Karpas-422 (cell line): Measurements from ENCODE around the gene HLA-DPA1. TPM values are rescaled to one million over a fixed set of nuclear protein-coding genes. Genes with fewer than 3 reads are reported as not detected.
"Not testable (repeated sequence)": the region's sequence is repeated elsewhere in the genome, so short reads cannot be mapped to it uniquely, and the experiment has no call there.

ENCODE experiments used
- DNase-seq: peaks from one replicate; pipeline ENCODE4 v3.0.0-alpha.2; 2015
- H2AFZ ChIP-seq: fragments of 200-600 bp; sonication (generic); 2 replicates; pipeline ENCODE4 v1.6.1; 2014; ENCODE audit warnings: antibody characterized with exemption, low read length, mixed read lengths
- H3K27ac ChIP-seq: fragments of 200-600 bp; sonication (generic); 2 replicates; pipeline ENCODE4 v1.5.1; 2014; ENCODE audit warnings: mild to moderate bottlenecking, low read length, moderate library complexity
- H3K27me3 ChIP-seq: fragments of 200-600 bp; sonication (generic); 2 replicates; pipeline ENCODE4 v1.6.1; 2014; ENCODE audit warnings: low read length, mixed read lengths
- H3K36me3 ChIP-seq: fragments of 200-600 bp; sonication (generic); 2 replicates; pipeline ENCODE4 v1.6.1; 2014; ENCODE audit warnings: low read length, mixed read lengths; ENCODE audit not compliant: insufficient read depth
- H3K4me1 ChIP-seq: fragments of 200-600 bp; sonication (generic); 2 replicates; pipeline ENCODE4 v1.6.1; 2014; ENCODE audit warnings: mild to moderate bottlenecking, low read length, mixed read lengths
- H3K4me2 ChIP-seq: fragments of 200-600 bp; sonication (generic); 2 replicates; pipeline ENCODE4 v1.6.1; 2014; ENCODE audit warnings: low read length, low read depth, mild to moderate bottlenecking; ENCODE audit not compliant: poor library complexity, severe bottlenecking
- H3K4me3 ChIP-seq: fragments of 200-600 bp; sonication (generic); 2 replicates; pipeline ENCODE4 v1.5.1; 2014; ENCODE audit warnings: mild to moderate bottlenecking, antibody characterized with exemption, low read length, mixed read lengths
- H3K79me2 ChIP-seq: fragments of 200-600 bp; sonication (generic); 2 replicates; pipeline ENCODE4 v1.6.1; 2014; ENCODE audit warnings: mild to moderate bottlenecking, low read length, mixed read lengths
- H3K9ac ChIP-seq: fragments of 200-600 bp; sonication (generic); 2 replicates; pipeline ENCODE4 v1.6.0; 2014; ENCODE audit warnings: low read length
- H3K9me2 ChIP-seq: fragments of 200-600 bp; sonication (generic), shearing (Covaris generic); replicated peaks from 2 replicates; pipeline ENCODE4 v1.6.0; 2014; ENCODE audit warnings: mild to moderate bottlenecking, low read length, moderate library complexity; ENCODE audit not compliant: insufficient read depth
- H3K9me3 ChIP-seq: fragments of 300-700, 200-600 bp; sonication (generic); 2 replicates; pipeline ENCODE4 v1.6.1; 2014; ENCODE audit warnings: low read length, mixed read lengths
- H4K20me1 ChIP-seq: fragments of 200-600 bp; sonication (generic); 2 replicates; pipeline ENCODE4 v1.6.1; 2014; ENCODE audit warnings: mild to moderate bottlenecking, antibody characterized with exemption, low read length, low read depth; ENCODE audit not compliant: insufficient read depth
- total RNA-seq: library from RNA; depleted of rRNA; stranded (reverse); fragments of >200 nt; shearing (Covaris generic); gene quantifications from 2 replicates; pipeline ENCODE4 v1.2.3, GENCODE V29; 2014; ENCODE audit warnings: low replicate concordance

The HLA-DPA1 gene
- total RNA-seq, 1 experiment from 2014 or later, result 780 TPM

DNA sequence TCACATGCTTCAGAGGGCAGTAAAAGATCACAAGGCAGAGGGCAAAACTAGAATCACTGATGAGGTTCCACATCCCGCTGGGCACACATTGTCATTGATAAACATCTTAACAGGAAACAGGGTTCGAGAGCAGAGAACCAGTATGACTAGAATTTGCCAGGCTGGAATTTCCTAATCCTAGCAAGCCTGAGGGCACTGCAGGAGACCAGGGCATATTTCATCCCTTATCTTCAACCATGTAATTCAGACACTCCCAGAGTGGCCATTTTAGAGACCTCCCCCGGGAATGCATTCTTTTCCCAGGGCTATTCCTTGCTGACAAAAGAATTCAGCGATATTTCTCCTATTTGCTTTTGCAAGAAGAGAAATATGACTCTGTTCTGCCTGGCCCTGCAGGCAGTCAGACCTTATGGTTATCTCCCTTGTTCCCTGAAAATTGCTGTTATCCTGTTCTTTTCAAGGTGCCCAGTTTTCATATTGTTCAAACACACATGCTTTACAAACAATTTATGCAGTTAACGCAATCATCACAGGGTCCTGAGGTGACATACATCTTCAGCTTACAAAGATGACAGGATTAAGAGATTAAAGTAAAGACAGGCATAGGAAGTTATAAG, 27.8 kb upstream of the HLA-DPA1 start:
- H2AFZ ChIP-seq, H3K27ac ChIP-seq, H3K79me2 ChIP-seq, DNase-seq, H3K4me2 ChIP-seq, H4K20me1 ChIP-seq, H3K4me3 ChIP-seq, H3K9me2 ChIP-seq, H3K36me3 ChIP-seq, H3K27me3 ChIP-seq, H3K9ac ChIP-seq, H3K4me1 ChIP-seq: not testable (repeated sequence)
- H3K9me3 ChIP-seq, result peaks cover 14% of the 10 kb centered on the region

DNA sequence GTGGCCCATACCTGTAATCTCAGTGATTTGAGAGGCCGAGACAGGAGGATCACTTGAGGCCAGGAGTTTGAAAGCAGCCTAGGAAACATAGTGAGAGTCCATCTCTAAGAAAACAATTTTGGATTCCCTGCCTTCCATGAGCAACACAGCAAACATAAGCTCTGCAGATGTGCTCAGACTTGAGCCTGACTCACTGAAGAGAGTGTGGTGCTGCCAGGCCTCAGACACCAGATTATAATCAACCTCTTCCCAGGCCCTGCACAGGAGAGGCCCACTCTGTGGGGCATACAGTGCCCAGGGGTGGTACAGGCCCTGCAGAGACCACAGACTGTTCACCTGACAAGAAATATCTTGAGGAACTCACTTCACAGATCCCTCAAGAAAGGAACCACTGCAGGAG, 22.2 kb upstream of the HLA-DPA1 start:
- no peak overlapping the region for H3K4me2 ChIP-seq
- no peaks in the 10 kb centered on the region for H3K4me1 ChIP-seq
- H3K27ac ChIP-seq, result no peak overlapping the region
- H3K36me3 ChIP-seq, result no peaks in the 10 kb centered on the region
- peaks cover 14% of the 10 kb centered on the region for H3K9me3 ChIP-seq
- no peak overlapping the region for H3K4me3 ChIP-seq
- H4K20me1 ChIP-seq, result no peaks in the 10 kb centered on the region
- H3K27me3 ChIP-seq, result 0 out of 2 replicates have a peak, but pooled peaks cover 3% of the 10 kb centered on the region
- no peaks in the 10 kb centered on the region for H3K79me2 ChIP-seq
- no peak overlapping the region for H3K9ac ChIP-seq
- DNase-seq, result no peak
- H3K9me2 ChIP-seq, result no peaks in the 10 kb centered on the region
- H2AFZ ChIP-seq, result no peak overlapping the region

GRCh38 chr6:33093855-33094254, 20.4 kb upstream of the HLA-DPA1 start:
- H3K9me3 ChIP-seq, result peaks cover 6% of the 10 kb centered on the region; the same call in 1 of the 2 replicates
- H4K20me1 ChIP-seq, result no peaks in the 10 kb centered on the region
- H2AFZ ChIP-seq, result no peak overlapping the region
- DNase-seq, result no peak
- no peak overlapping the region for H3K27ac ChIP-seq
- no peaks in the 10 kb centered on the region for H3K4me1 ChIP-seq
- H3K9me2 ChIP-seq, result no peaks in the 10 kb centered on the region
- 0 out of 2 replicates have a peak, but pooled peaks cover 3% of the 10 kb centered on the region for H3K27me3 ChIP-seq
- no peak overlapping the region for H3K4me3 ChIP-seq
- no peaks in the 10 kb centered on the region for H3K79me2 ChIP-seq
- no peaks in the 10 kb centered on the region for H3K36me3 ChIP-seq
- H3K4me2 ChIP-seq, result no peak overlapping the region
- no peak overlapping the region for H3K9ac ChIP-seq

DNA sequence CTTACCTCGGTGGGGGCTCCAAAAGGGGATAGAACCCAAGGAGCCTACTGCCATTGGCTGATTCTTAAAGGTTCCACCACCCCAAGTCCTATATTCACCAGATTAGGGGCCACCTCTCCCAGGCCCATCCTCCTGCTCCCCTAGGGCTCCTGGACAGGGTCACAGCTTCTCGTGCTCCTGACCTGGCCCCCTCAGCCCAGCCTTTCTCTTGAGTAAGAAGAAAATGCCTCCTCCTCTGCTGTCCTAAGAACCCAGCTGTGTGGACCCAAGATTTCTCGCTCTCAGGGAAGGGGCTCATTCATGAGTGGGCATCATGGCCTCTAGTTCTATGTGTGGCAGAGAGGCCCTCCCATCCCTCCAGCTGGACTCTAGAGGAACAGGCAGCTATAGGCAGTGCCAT, 18.9 kb upstream of the HLA-DPA1 start:
- 0 out of 2 replicates have a peak, but pooled peaks cover 1% of the 10 kb centered on the region for H3K27me3 ChIP-seq
- H3K27ac ChIP-seq, result no peak overlapping the region
- no peak overlapping the region for H3K9ac ChIP-seq
- no peak overlapping the region for H2AFZ ChIP-seq
- peaks cover 3% of the 10 kb centered on the region; the same call in 1 of the 2 replicates for H3K9me3 ChIP-seq
- H3K4me3 ChIP-seq, result no peak overlapping the region
- no peaks in the 10 kb centered on the region for H4K20me1 ChIP-seq
- H3K4me1 ChIP-seq, result no peaks in the 10 kb centered on the region
- H3K79me2 ChIP-seq, result no peaks in the 10 kb centered on the region
- no peaks in the 10 kb centered on the region for H3K9me2 ChIP-seq
- no peak overlapping the region for H3K4me2 ChIP-seq
- no peaks in the 10 kb centered on the region; the same call in 1 of the 2 replicates for H3K36me3 ChIP-seq
- DNase-seq, result no peak

GRCh38 chr6:33091957-33092356, 18.5 kb upstream of the HLA-DPA1 start:
- Histone ChIP-seq H3K27me3 (no peaks in the 10 kb centered on the region), H4K20me1 (no peaks in the 10 kb centered on the region), H3K9me2 (no peaks in the 10 kb centered on the region), H2AFZ (no peak overlapping the region), H3K9me3 (no peaks in the 10 kb centered on the region), H3K36me3 (peaks cover under 1% of the 10 kb centered on the region; the same call in 1 of the 2 replicates), H3K4me2 (no peak overlapping the region), H3K4me1 (no peaks in the 10 kb centered on the region), H3K79me2 (no peaks in the 10 kb centered on the region), H3K9ac (no peak overlapping the region), H3K27ac (no peak overlapping the region), H3K4me3 (no peak overlapping the region)
- peak; percentile 89 for DNase-seq

DNA sequence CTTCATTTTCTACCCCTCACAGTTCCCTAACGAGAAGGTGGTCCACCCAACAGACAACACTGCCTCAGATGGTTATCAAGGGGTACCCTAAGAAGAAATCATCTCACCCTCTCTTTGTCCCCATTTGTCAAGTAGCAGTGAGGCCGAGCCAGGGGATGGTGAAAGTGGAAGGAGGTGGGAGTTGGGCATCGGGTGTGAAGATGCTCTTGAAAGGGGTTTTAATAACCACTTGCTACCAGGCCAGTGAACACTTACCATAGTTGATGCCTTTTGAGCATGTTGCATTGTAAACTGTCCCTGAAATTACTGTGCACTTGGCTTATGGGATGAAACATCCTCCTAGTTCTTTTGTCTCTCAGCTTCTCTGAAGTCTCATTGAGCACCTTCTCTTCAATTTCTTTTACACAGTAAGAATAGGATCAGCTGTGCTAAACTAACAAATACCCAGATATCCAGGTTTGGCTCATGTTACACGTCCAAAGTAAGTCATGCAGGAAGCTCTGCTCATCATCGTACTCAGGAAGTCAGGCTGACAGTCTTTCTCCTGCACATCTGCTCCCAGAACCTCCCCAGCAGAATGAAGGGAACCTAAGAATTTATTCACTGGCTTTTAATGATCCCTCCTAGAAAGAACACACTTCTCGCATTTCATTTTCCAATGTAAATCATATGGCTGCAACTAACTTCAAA, 15.6 kb upstream of the HLA-DPA1 start:
- no peak overlapping the region for H3K9ac ChIP-seq
- peak; percentile 49 for DNase-seq
- H3K79me2 ChIP-seq, result no peaks in the 10 kb centered on the region
- no peaks in the 10 kb centered on the region for H4K20me1 ChIP-seq
- H3K36me3 ChIP-seq, result peaks cover 25% of the 10 kb centered on the region
- H3K4me3 ChIP-seq, result no peak overlapping the region
- no peaks in the 10 kb centered on the region for H3K27me3 ChIP-seq
- no peaks in the 10 kb centered on the region for H3K9me3 ChIP-seq
- H3K4me1 ChIP-seq, result no peaks in the 10 kb centered on the region
- no peak overlapping the region for H2AFZ ChIP-seq
- H3K4me2 ChIP-seq, result no peak overlapping the region
- H3K9me2 ChIP-seq, result no peaks in the 10 kb centered on the region
- H3K27ac ChIP-seq, result no peak overlapping the region

GRCh38 chr6:33088258-33088930, 14.9 kb upstream of the HLA-DPA1 start:
- no peaks in the 10 kb centered on the region for H3K27me3 ChIP-seq
- H3K36me3 ChIP-seq, result peaks cover 31% of the 10 kb centered on the region
- no peaks in the 10 kb centered on the region for H4K20me1 ChIP-seq
- H3K4me3 ChIP-seq, result no peak overlapping the region
- H3K9ac ChIP-seq, result no peak overlapping the region
- H2AFZ ChIP-seq, result no peak overlapping the region
- DNase-seq, result no peak
- no peaks in the 10 kb centered on the region for H3K9me2 ChIP-seq
- no peaks in the 10 kb centered on the region for H3K9me3 ChIP-seq
- no peak overlapping the region for H3K4me2 ChIP-seq
- H3K79me2 ChIP-seq, result no peaks in the 10 kb centered on the region
- H3K4me1 ChIP-seq, result no peaks in the 10 kb centered on the region
- H3K27ac ChIP-seq, result no peak overlapping the region

- no peak overlapping the region for H2AFZ ChIP-seq
- no peaks in the 10 kb centered on the region for H3K4me1 ChIP-seq
- H3K9me2 ChIP-seq, result no peaks in the 10 kb centered on the region
- H3K4me2 ChIP-seq, result no peak overlapping the region
- no peaks in the 10 kb centered on the region for H4K20me1 ChIP-seq
- H3K27ac ChIP-seq, result no peak overlapping the region
- H3K36me3 ChIP-seq, result peaks cover 36% of the 10 kb centered on the region
- no peaks in the 10 kb centered on the region for H3K27me3 ChIP-seq
- H3K9me3 ChIP-seq, result no peaks in the 10 kb centered on the region
- no peak for DNase-seq
- H3K9ac ChIP-seq, result no peak overlapping the region
- H3K79me2 ChIP-seq, result no peaks in the 10 kb centered on the region
- H3K4me3 ChIP-seq, result no peak overlapping the region
Observed at GRCh38 chr6:33085627-33086026, 12.2 kb upstream of the HLA-DPA1 start.
